Measurements from ENCODE around the gene CYP2C18. TPM values are rescaled to one million over a fixed set of nuclear protein-coding genes. Genes with fewer than 3 reads are reported as not detected.
"Not testable (repeated sequence)": the region's sequence is repeated elsewhere in the genome, so short reads cannot be mapped to it uniquely, and the experiment has no call there.

The CYP2C18 gene
- total RNA-seq, 1 donor from 2014 or later, result not detected

GRCh38 chr10:94760586-94761178 is 77.2 kb downstream of the CYP2C18 start:
- no peak for TF ChIP-seq CTCF (IDR thresholded peaks at IDR 0.05; ENCODE audit: insufficient read depth, low read length, poor library complexity, severe bottlenecking)
- DNase-seq (ENCODE audit: low read depth), result no peak

GRCh38 chr10:94762393-94762792 is 78.9 kb downstream of the CYP2C18 start, which contains the start of gene CYP2C19:
CYP2C19 (plus strand) TSS chr10:94762681; CDS start chr10:94762706, 25 bp downstream.
- Histone ChIP-seq H3K4me3 (ENCODE audit: low read depth, low read length) (no peak within 1 kb of the TSS), H3K27me3 (ENCODE audit: control insufficient read depth, insufficient read depth, low read length) (no peaks in the 10 kb centered on the region), H3K36me3 (ENCODE audit: control insufficient read depth, insufficient read depth, low read length) (no peaks in the 10 kb centered on the region)
- no peak for DNase-seq (ENCODE audit: low read depth)
- no peak for TF ChIP-seq CTCF (IDR thresholded peaks at IDR 0.05; ENCODE audit: insufficient read depth, low read length, poor library complexity, severe bottlenecking)

More at GRCh38 chr10:94760586-94761178, 77.2 kb downstream of the CYP2C18 start:
- H3K27me3 ChIP-seq (ENCODE audit: control insufficient read depth, insufficient read depth, low read length), result no peaks in the 10 kb centered on the region
- no peak overlapping the region for H3K4me3 ChIP-seq (ENCODE audit: low read depth, low read length)
- no peaks in the 10 kb centered on the region for H3K36me3 ChIP-seq (ENCODE audit: control insufficient read depth, insufficient read depth, low read length)

GRCh38 chr10:94775425-94775824 is 91.9 kb downstream of the CYP2C18 start:
- not testable (repeated sequence) for DNase-seq (ENCODE audit: low read depth); H3K4me3 ChIP-seq (ENCODE audit: low read depth, low read length); H3K27me3 ChIP-seq (ENCODE audit: control insufficient read depth, insufficient read depth, low read length); H3K36me3 ChIP-seq (ENCODE audit: control insufficient read depth, insufficient read depth, low read length)

- no peak overlapping the region for H3K4me3 ChIP-seq (ENCODE audit: low read depth, low read length)
- no peaks in the 10 kb centered on the region for H3K36me3 ChIP-seq (ENCODE audit: control insufficient read depth, insufficient read depth, low read length)
- no peak for DNase-seq (ENCODE audit: low read depth)
- H3K27me3 ChIP-seq (ENCODE audit: control insufficient read depth, insufficient read depth, low read length), result no peaks in the 10 kb centered on the region
- TF ChIP-seq CTCF (IDR thresholded peaks at IDR 0.05; ENCODE audit: insufficient read depth, low read length, poor library complexity, severe bottlenecking), result no peak
Observed at GRCh38 chr10:94777886-94778458, 94.4 kb downstream of the CYP2C18 start.

GRCh38 chr10:94780844-94781243 is 97.3 kb downstream of the CYP2C18 start:
- TF ChIP-seq CTCF (IDR thresholded peaks at IDR 0.05; ENCODE audit: insufficient read depth, low read length, poor library complexity, severe bottlenecking), result no peak
- no peaks in the 10 kb centered on the region for H3K36me3 ChIP-seq (ENCODE audit: control insufficient read depth, insufficient read depth, low read length)
- H3K27me3 ChIP-seq (ENCODE audit: control insufficient read depth, insufficient read depth, low read length), result no peaks in the 10 kb centered on the region
- no peak overlapping the region for H3K4me3 ChIP-seq (ENCODE audit: low read depth, low read length)
- no peak for DNase-seq (ENCODE audit: low read depth)

- no peak overlapping the region for H3K4me3 ChIP-seq (ENCODE audit: low read depth, low read length)
- H3K36me3 ChIP-seq (ENCODE audit: control insufficient read depth, insufficient read depth, low read length), result no peaks in the 10 kb centered on the region
- TF ChIP-seq CTCF (IDR thresholded peaks at IDR 0.05; ENCODE audit: insufficient read depth, low read length, poor library complexity, severe bottlenecking), result no peak
- no peak for DNase-seq (ENCODE audit: low read depth)
- H3K27me3 ChIP-seq (ENCODE audit: control insufficient read depth, insufficient read depth, low read length), result no peaks in the 10 kb centered on the region
Observed at GRCh38 chr10:94784256-94784655, 100.7 kb downstream of the CYP2C18 start.
